HG03521 (cell line): Measurements from ENCODE around the gene TMEM59.
"Not testable (repeated sequence)": the region's sequence is repeated elsewhere in the genome, so short reads cannot be mapped to it uniquely, and the experiment has no call there.

Experiments used
- ATAC-seq: cut with Tn5 transposase; IDR thresholded peaks from one replicate; pipeline ENCODE4 v1.9.1; 2021; ENCODE audit warnings: mild to moderate bottlenecking, moderate library complexity; ENCODE audit not compliant: unreplicated experiment

The TMEM59 gene

DNA sequence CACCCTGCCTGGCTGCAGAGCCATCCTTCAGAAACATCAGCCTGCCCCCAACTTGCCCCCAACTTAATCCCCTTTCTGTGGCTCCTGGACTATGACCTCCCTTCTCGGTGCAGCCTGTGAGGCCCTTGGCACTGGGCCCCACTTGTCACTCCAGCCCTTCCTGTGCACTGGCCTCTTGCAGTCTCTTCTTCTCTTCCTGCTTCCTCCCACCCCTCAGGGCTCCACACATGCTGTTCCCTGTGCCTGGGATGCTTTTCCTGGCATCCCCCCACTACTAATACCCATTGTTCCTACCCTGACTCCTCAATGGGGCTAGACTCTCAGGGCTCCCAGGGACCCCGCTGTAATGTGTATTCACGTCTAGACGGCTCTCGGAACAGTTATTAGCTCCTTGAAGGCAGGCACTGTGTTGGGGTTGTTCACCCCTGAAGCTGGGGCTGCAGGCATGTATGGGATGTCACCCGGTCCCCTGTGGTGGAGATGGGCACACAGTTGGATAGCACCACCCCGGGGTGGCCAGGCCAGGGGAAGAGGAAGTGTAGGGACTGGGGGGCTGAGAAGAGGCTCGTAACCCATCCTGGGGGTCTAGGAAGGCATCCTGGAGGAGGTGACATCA lies 39.5 kb downstream of the TMEM59 start:
- ATAC-seq: no peak

DNA sequence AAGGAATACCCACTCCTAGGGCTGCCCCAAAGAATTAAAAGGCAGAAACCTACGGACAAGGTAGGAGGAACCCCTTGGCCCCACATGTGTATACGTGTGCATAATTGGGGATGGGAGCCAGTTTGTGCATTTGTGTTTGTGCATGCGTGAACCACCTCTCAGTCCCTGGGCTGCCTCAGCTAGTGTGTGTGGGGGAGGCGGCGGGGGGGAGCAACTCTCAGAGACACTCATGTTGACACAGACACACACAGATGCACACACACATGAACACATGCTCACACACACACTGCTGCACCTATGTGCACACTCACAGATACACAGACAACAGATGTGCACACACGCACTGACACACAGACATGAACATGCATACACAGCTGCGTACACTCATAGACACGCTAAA lies 40.1 kb downstream of the TMEM59 start:
- ATAC-seq: no peak

DNA sequence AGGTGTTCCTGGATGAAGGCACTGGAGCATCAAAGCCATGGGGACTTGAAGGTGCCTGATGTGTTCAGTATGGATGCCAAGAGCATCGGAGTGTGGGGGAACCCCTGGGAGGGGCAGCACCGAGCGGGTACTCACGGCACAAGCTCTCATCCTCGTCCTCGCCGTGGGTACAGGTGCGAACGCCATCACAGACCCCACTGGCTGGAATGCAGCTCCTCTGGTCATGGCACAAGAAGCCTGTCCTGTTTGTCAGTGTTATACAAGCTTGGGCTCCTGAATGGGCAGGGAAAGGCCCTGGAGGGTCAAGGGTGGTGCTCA lies 41.0 kb downstream of the TMEM59 start:
- no peak for ATAC-seq

DNA sequence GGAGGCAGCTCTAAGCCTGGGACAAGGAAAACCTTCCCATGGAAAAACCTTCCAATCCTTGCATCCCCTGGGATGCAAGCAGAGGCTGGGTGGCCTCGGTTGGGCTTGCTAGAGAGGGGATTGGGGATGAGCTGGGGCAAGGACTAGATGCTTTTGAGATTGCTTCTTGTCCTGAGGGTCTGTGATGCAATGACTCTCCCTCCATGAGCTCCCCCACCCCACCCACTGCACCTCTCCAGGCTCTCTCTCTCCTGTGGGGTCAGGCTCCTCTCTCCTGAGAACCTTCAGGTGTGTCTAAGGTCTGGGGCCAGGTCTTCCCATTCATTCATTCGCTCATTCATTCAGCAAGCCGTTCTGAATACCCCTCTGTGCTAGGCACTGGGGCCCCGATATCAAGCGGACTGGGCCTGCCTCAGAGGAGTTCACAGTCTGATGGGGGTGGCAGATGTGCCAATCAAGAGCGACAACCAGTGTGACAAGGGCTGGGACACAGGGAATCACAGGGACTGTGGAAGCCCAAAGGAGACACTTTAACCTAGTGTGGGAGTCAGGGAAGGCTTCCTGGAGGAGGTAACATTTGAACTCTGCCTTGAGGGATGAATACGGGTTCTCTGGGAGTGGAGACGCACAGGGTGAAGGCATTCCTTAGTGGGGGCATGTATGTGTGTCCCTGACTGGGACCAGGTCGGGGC lies 41.5 kb downstream of the TMEM59 start:
- no peak for ATAC-seq

DNA sequence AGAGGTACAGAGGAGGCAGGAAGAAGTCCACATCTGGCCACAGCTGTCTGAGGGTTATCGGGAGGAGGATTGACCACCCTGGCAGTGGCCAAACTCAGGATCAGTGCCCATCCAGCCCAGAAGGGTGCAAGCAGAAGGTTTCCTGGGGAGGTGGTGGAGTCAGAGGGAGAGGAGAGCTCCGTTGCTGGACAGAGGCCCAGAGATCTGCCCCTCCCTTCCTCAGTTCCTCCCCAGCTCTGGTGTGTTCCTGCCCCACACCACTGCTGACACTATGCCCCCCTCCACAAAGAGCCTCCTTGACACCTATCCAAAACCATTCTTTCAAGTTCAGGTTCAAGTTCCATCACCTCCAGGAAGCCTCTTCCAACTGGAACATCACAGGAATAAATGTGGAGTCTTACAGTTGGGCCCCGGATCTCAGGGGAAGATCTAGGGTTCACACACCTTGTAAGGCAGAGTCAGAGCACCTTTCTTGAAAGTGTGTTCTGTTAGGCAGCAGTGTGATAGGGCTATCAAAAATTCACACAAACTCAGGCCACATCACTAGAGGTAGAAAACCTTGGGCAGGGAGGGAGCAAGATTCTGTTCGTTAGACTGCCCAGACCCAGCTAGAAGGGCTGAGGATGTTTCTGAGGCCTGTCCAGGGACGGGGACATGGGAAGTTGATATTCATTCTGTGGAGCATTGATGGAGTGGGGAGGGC lies 42.4 kb downstream of the TMEM59 start:
- ATAC-seq: no peak

DNA sequence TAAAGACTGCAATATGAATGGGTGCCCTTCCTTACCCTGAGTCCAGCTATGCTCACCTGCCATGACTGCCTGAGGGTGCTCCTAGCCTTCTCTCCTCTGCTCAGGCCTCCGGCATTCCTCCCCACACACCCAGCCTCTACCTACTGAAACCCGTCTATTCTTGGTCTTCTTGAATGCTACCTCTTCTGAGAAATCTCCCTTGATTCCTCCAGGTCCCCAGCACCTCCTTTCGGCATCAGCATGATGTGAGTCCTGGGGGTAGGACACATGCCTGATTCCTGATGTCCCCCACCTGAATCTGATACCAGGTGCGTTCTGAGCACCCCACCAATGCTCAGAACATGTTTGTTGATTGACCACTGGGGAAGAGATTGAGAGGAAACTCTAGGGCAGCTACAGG lies 43.6 kb downstream of the TMEM59 start:
- no peak for ATAC-seq

DNA sequence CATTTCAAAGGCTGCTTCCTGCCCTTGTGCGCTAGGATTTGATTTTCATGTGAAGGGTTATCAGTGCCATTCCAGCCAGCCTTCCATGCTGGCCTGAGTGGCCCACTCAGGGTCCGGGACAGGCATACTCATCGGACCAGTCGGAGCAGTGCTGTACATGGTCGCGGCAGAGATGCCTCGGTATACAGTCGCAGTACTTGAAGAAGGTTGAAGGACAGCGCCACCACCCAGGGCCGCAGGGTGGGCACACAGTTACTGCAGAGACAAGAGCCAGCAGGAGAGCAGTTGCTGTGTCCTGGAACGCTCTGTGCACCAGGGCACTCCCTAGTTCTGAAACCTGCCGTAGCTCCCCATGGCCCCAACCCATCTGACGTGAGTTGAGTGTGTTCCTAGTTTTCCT lies 44.1 kb downstream of the TMEM59 start:
- ATAC-seq: no peak

DNA sequence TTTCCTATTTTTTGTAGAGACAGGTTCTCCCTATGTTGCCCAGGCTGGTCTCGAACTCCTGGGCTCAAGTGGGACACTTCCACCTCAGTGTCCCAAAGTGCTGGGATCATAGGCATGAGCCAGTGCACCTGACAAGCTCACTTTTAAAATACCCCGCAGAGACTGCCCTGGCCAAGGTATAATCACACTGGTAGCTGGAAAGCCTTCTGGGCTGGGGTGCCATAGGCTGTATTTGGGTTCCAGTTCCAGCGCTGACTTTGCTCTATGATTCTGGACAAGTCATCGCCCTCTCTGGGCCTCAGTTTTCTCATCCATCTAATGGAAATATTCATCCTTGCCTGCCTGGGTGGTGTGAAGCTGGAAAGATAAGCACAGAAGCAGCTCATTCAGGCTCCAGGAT lies 45.4 kb downstream of the TMEM59 start:
- no peak for ATAC-seq

DNA sequence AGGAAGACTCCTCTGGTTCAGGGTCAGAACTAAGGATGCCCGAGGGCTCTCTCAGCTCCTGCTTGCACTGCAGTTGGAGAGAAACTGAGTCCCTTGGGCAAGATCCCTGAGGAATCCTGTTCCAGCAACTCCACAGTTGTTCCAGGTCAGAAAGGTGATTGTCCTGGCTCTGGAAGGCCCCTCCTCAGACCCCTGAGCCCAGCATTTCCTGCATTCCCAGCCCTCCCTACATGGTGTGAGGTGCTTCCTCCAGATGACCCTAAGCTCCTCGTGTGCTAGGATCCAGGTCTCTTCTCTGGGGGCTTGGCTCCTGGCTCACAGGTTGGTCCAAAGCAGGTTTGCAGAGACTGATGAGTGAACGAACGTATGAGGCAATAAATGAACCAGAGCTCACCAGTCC lies 46.5 kb downstream of the TMEM59 start:
- ATAC-seq: no peak

DNA sequence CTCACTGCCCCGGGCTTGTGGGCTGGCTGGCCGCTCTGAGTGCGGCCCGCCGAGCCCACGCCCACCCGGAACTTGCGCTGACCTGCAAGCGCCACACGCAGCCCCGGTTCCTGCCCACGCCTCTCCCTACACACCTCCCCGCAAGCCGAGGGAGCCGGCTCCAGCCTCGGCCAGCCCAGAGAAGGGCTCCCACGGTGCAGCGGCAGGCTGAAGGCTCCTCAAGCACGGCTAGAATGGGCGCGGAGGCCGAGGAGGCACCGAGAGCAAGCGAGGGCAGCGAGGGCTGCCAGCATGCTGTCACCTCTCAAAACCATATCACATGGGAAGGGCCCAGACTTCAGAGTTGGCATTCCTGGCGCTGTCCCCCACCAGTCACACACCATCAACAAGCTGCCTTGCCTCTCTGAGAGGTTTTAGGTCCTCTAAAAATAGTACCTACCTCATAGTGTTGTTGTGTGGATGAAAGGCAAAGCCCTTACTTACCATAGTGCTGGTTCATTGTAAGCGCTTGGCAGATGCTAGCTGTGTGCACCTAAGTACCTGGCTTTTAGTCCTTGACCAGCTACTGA lies 48.4 kb downstream of the TMEM59 start:
- ATAC-seq: no peak

DNA sequence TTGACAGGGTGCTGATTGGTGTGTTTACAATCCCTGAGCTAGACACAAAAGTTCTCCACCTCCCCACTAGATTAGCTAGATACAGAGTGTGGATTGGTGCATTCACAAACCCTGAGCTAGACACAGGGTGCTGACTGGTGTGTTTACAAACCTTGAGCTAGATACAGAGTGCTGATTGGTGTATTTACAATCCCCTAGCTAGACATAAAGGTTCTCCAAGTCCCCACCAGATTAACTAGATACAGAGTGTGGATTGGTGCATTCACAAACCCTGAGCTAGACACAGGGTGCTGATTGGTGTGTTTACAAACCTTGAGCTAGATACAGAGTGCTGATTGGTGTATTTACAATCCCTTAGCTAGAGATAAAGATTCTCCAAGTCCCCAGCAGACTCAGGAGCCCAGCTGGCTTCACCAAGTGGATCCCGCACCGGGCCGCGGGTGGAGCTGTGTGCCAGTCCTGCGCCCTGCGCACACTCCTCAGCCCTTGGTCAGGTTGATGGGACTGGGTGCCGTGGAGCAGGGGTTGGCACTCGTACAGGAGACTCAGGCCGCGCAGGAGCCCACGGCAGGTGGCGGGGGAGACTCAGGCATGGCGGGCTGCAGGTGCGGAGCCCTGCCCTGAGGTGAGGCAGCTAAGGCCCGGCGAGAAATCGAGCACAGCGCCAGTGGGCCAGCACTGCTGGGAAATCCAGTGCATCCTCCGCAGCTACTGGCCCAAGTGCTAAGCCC lies 49.1 kb downstream of the TMEM59 start:
- ATAC-seq: not testable (repeated sequence)

DNA sequence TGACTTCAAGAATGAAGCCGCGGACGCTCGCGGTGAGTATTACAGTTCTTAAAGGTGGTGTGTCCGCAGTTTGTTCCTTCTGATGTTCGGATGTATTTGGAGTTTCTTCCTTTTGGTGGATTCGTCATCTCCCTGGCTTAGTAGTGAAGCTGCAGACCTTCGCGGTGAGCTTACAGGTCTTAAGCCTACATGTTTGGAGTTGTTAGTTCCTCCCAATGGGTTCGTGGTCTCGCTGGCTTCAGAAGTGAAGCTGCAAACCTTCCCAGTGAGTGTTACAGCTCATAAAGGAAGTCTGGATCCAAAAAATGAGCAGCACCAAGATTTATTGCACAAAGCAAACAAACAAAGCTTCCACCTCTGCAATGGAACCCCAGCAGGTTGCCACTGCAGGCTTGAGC lies 49.8 kb downstream of the TMEM59 start:
- ATAC-seq: no peak

DNA sequence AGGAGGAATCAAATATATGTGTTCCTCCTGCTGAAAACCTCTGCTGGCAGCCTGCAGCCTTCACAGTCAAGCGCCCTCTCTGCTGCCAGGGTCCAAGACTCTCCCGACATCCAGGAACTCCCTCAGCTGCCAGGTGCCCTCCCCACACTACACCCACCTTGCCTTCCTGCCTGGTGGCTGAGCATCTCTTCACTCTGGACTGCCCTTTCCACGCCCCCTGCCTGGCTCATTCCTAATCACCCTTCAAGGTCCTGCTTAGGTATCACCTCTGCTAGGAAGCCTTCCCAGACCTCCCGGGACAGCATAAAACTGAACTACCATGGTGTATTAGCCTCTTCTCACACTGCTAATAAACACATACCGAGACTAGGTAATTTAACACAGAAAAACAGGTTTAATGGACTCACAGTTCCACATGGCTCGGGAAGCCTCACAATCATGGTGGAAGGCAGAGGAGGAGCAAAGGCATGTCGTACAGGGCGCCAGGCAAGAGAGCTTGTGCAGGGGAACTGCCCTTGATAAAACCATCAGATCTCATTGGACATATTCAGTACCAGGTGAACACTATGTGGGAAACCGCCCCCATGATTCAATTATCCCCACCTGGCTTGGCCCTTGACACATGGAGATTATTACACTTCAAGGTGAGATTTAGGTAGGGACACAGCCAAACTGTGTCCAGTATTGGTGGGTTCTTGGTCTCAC lies 50.3 kb downstream of the TMEM59 start:
- no peak for ATAC-seq

DNA sequence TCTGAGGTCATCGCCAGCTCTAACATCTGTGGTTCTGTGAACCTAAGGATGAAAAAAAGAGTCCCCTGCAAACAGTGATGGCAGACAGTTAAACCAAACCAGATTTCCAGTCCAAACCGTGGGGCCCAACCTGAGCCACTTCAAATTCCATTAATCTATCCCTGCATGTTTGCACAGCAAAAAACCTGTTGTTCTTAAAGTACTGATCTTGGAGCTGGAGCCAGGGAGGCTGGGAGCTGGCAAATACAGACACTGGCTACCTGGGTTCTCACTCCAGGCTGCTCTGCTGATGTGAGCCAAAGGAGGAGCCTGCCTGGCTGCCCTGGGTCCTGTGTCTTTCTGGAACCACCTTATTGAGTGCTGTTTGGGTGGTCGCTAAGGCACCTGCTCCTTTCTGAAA lies 51.4 kb downstream of the TMEM59 start:
- ATAC-seq: no peak

DNA sequence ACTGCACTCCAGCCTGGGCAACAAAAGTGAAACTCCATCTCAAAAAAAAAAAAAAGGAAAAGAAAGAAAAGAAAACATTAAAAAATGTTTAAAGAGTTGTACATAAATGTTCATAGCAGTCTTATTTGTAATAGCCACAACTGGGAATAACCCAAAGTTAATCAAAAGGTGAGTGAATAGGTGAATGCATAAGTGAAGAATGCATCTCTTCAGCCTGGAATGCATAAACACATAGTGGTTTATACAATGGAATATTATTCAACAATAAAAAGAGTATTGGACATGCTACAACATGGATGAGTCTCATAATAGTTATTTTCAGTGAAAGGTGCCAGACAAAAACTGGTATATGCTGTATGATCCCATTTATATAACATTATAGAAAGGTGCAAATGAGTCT lies 53.1 kb downstream of the TMEM59 start:
- ATAC-seq: no peak

DNA sequence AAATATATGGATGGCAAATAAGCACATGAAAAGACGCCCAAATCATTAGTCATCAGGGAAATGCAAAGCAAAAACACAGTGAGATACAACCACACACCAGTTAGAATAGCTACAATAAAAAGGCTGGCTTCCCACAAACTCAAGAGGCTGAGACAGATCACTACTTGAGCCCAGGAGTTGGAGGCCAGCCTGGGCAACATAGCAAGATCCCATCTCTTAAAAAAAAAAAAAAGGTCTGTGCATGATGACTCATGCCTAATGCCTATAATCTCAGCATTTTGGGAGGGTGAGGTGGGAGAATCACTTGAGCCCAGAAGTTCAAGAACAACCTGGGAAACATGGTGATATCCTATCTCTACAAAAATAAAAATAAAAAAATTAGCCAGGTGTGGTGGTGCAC lies 54.8 kb downstream of the TMEM59 start:
- no peak for ATAC-seq

DNA sequence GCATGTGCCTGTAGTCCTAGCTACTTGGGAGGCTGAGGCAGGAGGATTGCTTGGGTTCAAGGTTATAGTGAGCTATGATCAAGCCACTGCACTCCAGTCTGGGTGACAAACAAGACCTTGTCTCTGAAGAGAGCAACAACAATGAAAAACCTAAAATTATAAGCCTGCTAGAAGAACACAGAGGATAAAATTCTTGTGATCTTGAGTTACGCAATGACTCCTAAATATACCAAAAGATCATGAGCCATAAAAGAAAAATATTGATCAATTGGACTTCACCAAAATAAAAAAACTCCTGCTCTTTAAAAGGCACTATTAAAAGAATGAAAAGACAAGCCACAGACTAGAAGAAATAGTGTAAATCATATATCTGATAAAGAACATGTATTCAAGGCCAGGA lies 57.3 kb downstream of the TMEM59 start:
- ATAC-seq: no peak

DNA sequence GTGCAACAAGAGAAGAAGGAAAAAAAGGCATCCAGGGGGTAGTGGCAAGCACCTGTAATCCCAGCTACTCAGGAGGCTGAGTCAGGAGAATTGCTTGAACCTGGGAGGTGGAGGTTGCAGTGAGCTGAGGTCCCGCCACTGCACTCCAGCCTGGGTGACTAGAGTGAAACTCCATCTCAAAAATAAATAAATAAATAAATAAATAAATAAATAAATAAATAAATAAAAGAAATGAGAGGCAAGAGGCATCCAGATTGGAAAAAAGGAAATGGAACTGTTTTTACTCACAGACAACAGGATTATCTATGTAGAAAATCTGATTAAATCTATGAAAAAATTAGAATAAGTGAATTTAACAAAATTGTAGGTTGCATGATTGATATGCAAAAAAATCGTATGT lies 58.5 kb downstream of the TMEM59 start:
- not testable (repeated sequence) for ATAC-seq

DNA sequence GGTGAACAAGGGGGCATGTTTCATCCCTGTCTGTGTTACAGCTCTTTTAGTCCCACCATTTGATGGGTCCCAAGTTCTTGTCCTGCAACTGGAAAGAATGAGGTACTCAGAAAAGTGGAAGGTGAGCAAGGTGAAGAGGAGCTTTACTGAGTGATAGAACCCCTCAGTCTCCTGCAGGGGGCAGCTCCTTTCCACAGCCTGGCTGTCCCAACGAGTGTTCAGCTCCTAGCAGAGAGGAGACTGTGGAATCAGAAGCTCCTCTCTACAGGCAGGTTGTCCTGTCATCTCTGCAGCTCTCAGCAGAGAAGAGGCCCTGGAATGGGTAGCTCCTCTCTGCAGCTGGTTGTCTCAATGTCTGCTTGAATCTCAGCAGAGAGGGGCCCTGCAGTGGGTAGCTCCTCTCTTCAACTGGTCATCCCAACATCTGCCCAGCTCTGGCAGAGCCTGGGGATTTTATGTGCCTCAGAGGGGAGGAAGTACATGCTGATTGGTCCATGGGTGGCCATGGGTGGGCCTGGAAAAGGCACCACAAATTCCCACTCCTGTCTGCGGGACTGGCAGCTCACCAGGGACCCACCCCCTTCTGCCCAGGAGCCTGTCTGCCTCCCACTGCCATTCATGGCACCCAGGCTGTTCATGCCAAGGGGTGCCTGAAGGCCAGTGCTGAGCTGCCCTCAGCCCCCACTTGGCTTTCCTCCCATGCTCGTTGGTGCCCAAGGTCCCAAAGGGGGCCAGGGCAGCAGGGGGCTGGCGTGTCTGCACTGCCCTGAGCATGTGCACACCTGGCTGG lies 60.7 kb downstream of the TMEM59 start:
- no peak for ATAC-seq

DNA sequence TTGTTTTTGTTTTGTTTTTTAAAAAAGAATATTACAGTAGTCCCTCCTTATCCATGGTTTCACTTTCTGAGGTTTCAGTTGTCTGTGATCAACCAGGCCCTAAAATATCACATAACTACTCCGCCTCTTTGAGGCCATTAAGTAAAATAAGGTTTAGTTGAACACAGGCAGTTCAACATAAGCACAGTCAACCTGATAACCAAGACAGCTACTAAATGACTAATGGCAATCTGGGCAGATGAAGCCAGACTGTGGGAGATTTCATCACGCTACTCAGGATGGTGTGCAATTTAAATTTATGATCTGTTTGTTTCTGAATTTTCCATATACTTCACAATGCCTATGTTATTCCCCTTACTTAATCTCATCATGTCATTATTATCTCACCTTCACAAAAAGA lies 65.1 kb downstream of the TMEM59 start:
- ATAC-seq: no peak
